ENCODE results near the gene ACAP2.
A peak's percentile ranks its signal among the peaks of the same experiment; 100 is the strongest.

ACAP2 gene

GRCh38 chr3:195282961-195283360, 159.9 kb downstream of the ACAP2 start:
- no peak for DNase-seq

GRCh38 chr3:195274259-195274966, 168.4 kb downstream of the ACAP2 start:
- DNase-seq: no peak

- DNase-seq: peak; percentile 79
Observed at GRCh38 chr3:195271410-195272243, 171.2 kb downstream of the ACAP2 start.

- peak; percentile 78 for DNase-seq
Observed at GRCh38 chr3:195270817-195271409, 171.9 kb downstream of the ACAP2 start, which contains the start of gene XXYLT1. Gene XXYLT1, minus strand, starts transcription at chr3:195271159. Its CDS starts 101 bp downstream, at chr3:195271058.

GRCh38 chr3:195270079-195270816, 172.6 kb downstream of the ACAP2 start:
- DNase-seq: peak; percentile 27

- no peak for DNase-seq
Observed at GRCh38 chr3:195269375-195270078, 173.3 kb downstream of the ACAP2 start.

GRCh38 chr3:195268576-195269309, 174.1 kb downstream of the ACAP2 start:
- no peak for DNase-seq

GRCh38 chr3:195267096-195267495, 175.7 kb downstream of the ACAP2 start:
- DNase-seq: no peak

- DNase-seq: no peak
Observed at GRCh38 chr3:195266428-195266827, 176.4 kb downstream of the ACAP2 start.

- DNase-seq: no peak
Observed at GRCh38 chr3:195265363-195265976, 177.3 kb downstream of the ACAP2 start.

- DNase-seq: no peak
Observed at GRCh38 chr3:195263925-195264600, 178.8 kb downstream of the ACAP2 start.

- no peak for DNase-seq
Observed at GRCh38 chr3:195263193-195263924, 179.5 kb downstream of the ACAP2 start.

- DNase-seq: no peak
Observed at GRCh38 chr3:195261925-195262324, 180.9 kb downstream of the ACAP2 start.

- DNase-seq: no peak
Observed at GRCh38 chr3:195260280-195260905, 182.4 kb downstream of the ACAP2 start.

- DNase-seq: peak; percentile 88
Observed at GRCh38 chr3:195259475-195260279, 183.1 kb downstream of the ACAP2 start.

GRCh38 chr3:195259154-195259474, 183.7 kb downstream of the ACAP2 start:
- no peak for DNase-seq

GRCh38 chr3:195258449-195259153, 184.2 kb downstream of the ACAP2 start:
- DNase-seq: no peak

Data from NCI-H226 (cell line).